Effector memory CD4-positive, alpha-beta T cell (primary cell): Measurements from ENCODE around the gene SYT8.

Experiments used
- DNase-seq, 3 donors: peaks; one replicate each; pipeline ENCODE4 v3.0.0-alpha.2; 2020
- H3K27ac ChIP-seq: 2 replicates; pipeline ENCODE4 v1.7.0; 2013; ENCODE audit warnings: mild to moderate bottlenecking, low read length, moderate library complexity; ENCODE audit not compliant: insufficient read depth, poor library complexity, severe bottlenecking
- H3K27me3 ChIP-seq: replicated peaks from 2 replicates; pipeline ENCODE4 v1.7.0; 2013; ENCODE audit warnings: mild to moderate bottlenecking, low read length; ENCODE audit not compliant: insufficient read depth, control insufficient read depth, poor library complexity, severe bottlenecking
- H3K36me3 ChIP-seq: 2 replicates; pipeline ENCODE4 v1.7.0; 2013; ENCODE audit warnings: mild to moderate bottlenecking, low read length, moderate library complexity; ENCODE audit not compliant: control insufficient read depth, insufficient read depth
- H3K4me1 ChIP-seq: 2 replicates; pipeline ENCODE4 v1.7.0; 2013; ENCODE audit warnings: low read length, mild to moderate bottlenecking; ENCODE audit not compliant: control insufficient read depth, insufficient read depth, poor library complexity, severe bottlenecking
- H3K4me3 ChIP-seq: 2 replicates; pipeline ENCODE4 v1.7.0; 2013; ENCODE audit warnings: low read length, low read depth, mild to moderate bottlenecking; ENCODE audit not compliant: insufficient read depth, poor library complexity, severe bottlenecking
- H3K9me3 ChIP-seq: 2 replicates; pipeline ENCODE4 v1.7.0; 2013; ENCODE audit warnings: mild to moderate bottlenecking, low read length, moderate library complexity; ENCODE audit not compliant: control insufficient read depth

The SYT8 gene

DNA sequence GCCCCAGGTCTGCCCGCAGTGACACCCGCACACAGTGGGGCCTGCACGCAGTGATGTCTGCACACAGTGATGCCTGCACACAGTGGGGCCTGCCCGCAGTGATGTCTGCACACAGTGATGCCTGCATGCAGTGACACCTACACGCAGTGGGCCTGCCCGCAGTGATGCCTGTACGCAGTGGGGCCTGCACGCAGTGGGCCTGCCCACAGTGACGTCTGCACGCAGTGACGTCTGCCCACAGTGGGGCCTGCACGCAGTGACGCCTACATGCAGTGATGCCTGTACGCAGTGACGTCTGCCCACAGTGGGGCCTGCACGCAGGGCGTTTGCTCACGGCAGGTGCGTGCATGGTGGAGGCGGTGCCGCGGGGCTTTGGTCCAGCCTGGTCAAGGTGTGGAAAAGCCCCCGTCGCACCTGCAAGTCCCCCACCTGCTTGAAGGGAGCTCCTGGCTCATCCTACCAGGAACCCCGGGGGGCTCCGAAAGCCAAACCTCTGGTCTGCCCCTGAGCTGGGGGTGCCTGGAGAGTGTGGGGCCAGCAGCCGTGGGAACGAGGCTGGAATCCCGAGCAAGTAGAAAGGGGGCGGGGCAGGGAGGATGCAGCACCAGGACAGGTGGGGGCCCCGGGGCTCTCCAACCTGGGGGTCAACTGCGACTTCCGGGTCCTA lies 8.9 kb upstream of the SYT8 start:
- Histone ChIP-seq H3K27ac (no peak overlapping the region), H3K4me3 (no peak overlapping the region), H3K36me3 (no peaks in the 10 kb centered on the region), H3K27me3 (no peaks in the 10 kb centered on the region), H3K4me1 (no peaks in the 10 kb centered on the region), H3K9me3 (no peaks in the 10 kb centered on the region)
- DNase-seq, result no peak

DNA sequence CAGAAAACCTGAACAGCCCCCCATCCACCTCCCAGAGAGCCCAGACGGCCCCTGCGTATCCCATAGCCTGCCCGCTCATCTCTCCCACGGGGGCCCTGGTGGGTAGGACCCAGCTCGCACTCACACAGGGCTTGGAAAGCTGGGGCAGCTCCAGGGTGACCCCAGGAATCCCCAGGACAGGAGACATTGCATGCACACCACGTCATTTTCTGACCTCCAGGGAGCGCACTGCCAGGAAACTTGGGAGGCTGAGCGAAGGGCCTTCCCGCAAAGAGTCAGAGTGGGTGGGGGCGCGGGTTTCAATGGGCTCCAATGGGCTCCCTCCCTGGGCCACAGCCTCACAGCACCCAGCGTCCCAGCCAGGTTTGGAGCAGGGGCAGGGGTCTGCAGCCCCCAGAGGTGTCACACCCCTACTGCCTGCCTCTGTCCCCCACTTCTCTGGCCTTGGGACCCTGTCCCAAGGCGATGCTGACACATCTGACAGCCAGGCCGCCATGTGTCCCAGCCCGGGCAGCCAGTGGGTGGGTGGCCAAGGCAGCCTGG lies 8.2 kb upstream of the SYT8 start:
- no peak overlapping the region for H3K27ac ChIP-seq
- no peak for DNase-seq
- H3K36me3 ChIP-seq, result no peaks in the 10 kb centered on the region
- H3K4me1 ChIP-seq, result no peaks in the 10 kb centered on the region
- H3K4me3 ChIP-seq, result no peak overlapping the region
- no peaks in the 10 kb centered on the region for H3K27me3 ChIP-seq
- no peaks in the 10 kb centered on the region for H3K9me3 ChIP-seq

DNA sequence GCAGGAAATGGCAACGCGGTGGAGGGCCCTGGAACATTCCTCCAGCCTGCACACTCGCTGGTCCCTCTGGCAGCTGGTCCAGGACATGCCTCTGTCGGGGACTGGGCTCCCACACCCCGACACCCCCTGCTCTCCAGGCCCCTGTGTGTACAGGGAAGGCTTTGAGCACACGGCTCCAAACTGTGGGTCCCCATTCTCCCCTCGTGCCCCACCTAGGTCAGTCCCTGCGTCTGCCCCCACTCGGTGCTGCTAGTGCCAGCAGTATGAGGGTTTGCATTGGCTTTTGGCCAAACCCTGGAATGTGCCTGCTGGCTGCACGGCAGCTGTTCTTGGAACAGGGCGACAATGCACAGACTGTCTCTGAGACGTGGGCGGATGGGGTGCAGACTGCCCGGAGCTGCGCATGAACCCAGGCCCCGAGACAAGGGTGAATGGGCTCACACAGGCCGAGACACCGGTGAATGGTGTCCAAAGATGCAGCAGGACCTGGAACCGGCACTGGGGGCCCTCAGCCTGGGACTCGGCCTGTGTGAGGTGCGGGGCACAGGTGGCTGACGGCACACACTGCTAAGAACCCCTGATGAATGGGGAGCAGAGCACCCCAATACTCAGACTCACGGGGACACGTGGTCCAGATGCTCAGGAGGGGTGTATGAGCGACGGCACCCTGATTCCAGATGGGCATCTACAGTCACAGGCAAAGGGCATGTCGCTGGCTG lies 7.5 kb upstream of the SYT8 start:
- Histone ChIP-seq H3K27ac (no peak overlapping the region), H3K9me3 (no peaks in the 10 kb centered on the region), H3K4me1 (no peaks in the 10 kb centered on the region), H3K36me3 (no peaks in the 10 kb centered on the region), H3K27me3 (peaks cover 4% of the 10 kb centered on the region), H3K4me3 (no peak overlapping the region)
- DNase-seq, result no peak

DNA sequence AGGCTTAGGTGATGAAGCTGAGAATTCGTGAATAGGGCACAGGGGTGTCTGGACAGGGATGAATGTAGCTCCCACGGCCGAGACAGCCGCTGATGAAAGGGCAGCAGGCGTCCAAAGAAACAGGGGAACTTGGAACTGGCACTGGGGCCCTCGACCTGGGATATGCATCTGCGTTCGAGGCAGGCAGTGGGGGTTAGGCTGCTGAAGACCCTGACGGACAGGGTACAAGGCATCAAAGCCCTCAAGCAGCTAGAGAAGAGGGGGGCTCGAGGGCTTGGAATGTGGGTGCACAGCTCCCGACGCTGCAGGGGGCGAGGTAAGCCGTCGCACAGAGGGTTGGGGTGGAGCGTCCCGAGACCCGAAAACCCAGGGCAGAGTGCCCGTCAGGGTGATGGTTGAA lies 6.9 kb upstream of the SYT8 start:
- H3K36me3 ChIP-seq, result no peaks in the 10 kb centered on the region
- H3K9me3 ChIP-seq, result no peaks in the 10 kb centered on the region
- no peak overlapping the region for H3K4me3 ChIP-seq
- peaks cover 4% of the 10 kb centered on the region for H3K27me3 ChIP-seq
- H3K4me1 ChIP-seq, result peaks cover 4% of the 10 kb centered on the region
- no peak overlapping the region for H3K27ac ChIP-seq
- DNase-seq, result no peak

DNA sequence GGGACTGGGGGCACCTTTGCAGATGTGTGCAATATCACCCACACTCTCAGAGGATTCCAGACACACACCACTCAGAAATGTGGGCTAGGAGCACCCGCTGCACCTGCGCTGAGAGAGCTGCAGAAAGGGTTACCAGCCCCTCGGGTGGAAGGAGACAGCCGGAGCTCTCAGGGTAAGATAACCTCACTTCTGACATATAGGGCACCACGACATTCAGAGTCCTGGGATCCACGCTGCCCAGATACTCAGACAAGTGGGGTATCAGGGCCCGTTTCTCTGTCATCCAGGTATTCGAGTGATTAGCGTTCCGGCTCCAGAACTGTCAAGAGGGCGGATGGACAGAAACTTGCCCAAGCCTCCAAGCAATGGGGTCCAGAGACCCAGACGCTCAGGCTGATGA lies 6.2 kb upstream of the SYT8 start:
- no peak for DNase-seq
- H3K4me1 ChIP-seq, result peaks cover 4% of the 10 kb centered on the region
- H3K4me3 ChIP-seq, result no peak overlapping the region
- H3K27ac ChIP-seq, result no peak overlapping the region
- H3K27me3 ChIP-seq, result peaks cover 4% of the 10 kb centered on the region
- H3K36me3 ChIP-seq, result no peaks in the 10 kb centered on the region
- no peaks in the 10 kb centered on the region for H3K9me3 ChIP-seq

DNA sequence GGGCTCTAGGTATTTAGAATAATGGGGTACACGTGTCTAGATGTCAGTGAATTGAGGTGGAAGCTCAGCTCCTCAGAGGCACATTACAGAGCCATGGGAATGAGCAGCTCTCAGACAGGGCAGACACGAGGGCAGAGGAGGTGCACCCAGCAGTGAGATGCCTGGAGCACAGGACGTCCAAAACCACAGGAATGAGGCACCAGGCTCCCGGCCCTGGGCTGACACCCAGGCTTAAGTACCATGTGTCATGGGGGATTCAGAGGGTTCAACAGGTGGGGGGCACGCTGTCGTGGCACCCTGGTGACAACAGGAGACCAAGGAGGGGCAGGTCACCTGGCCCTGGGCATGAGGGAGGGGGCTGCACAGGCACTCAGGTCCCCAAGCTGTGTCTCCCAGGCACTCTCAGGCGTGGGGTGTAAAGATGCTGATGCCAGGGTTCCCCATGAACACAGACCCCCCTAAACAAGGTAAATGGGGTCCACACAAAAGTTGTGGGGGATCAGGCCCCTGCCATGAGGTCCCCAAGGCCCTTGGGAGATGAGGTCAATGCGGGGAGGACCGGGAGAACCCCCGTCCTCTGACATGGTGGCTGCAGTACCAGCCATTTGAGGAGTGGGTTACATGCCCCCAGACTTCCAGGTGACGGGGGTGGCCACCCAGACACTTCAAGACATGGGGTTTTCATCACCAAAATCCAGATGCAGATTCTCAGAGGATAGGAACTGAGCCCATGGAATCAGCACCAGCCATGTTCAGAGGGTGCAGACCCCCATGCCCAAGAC lies 5.6 kb upstream of the SYT8 start:
- H3K36me3 ChIP-seq, result no peaks in the 10 kb centered on the region
- no peaks in the 10 kb centered on the region for H3K9me3 ChIP-seq
- H3K4me3 ChIP-seq, result no peak overlapping the region
- H3K4me1 ChIP-seq, result peaks cover 4% of the 10 kb centered on the region
- DNase-seq, result no peak
- H3K27ac ChIP-seq, result no peak overlapping the region
- peaks cover 4% of the 10 kb centered on the region for H3K27me3 ChIP-seq

DNA sequence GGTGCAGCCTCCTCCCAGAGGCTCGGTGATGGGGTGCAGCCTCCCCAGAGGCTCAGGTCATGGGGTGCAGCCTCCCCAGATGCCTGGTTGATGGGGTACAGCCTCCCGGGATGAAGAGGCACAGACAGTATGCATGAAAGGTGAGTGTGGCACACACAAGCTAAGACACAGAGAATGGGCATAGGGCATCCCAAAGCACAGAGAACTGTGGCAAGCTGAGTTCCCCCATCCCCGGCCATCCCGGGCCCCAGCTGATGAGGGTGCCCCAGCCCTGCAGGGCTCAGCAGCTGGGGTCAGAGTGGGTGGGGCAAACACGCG lies 4.8 kb upstream of the SYT8 start:
- Histone ChIP-seq H3K36me3 (no peaks in the 10 kb centered on the region), H3K4me3 (no peak overlapping the region), H3K27me3 (peaks cover 4% of the 10 kb centered on the region), H3K27ac (no peak overlapping the region), H3K9me3 (no peaks in the 10 kb centered on the region), H3K4me1 (peaks cover 4% of the 10 kb centered on the region)
- DNase-seq, result no peak

DNA sequence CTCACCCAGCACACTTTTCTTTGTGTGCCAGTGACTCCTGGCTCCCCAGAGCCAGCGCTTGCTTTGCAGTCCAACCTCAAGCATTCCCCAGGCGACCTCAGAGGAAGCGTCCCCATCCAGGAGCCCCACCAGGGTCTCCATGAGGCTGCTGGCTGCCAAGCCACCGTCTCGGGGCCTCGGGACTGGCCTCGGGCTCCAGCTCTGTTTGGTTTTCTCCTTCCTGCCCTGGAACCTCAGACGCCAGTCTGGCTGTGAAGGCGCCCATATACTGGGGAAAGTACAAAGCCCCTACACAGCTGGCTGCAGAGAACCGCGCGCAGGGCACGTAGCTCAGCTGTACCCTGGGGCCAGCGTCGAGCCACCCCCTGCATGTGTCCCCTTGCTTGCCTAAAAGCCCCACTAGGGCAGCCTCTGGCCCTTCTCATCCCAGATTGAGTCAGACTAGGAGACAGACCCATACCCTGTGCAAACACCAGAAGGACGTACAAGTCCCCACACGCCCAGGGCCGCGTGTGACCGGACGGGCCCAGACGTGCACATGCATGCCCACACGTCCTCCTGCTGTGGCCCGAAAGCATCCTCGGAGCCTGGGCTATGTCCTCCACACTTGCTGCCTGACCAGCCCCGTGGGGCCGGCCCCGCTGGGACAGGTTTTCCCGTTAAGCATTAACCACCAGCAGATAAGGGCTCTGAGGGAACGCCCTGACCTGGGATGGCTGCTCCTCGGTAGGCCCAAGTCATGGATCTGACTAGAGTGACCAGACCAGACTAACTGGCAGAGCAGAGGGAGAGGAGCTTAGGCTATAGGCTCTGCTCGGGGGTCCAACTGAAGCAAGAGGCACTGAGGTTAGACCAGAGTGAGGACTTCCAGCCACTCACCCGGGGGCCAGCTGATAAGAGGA lies 4.2 kb upstream of the SYT8 start:
- Histone ChIP-seq H3K27ac (no peak overlapping the region), H3K4me1 (peaks cover 4% of the 10 kb centered on the region)

DNA sequence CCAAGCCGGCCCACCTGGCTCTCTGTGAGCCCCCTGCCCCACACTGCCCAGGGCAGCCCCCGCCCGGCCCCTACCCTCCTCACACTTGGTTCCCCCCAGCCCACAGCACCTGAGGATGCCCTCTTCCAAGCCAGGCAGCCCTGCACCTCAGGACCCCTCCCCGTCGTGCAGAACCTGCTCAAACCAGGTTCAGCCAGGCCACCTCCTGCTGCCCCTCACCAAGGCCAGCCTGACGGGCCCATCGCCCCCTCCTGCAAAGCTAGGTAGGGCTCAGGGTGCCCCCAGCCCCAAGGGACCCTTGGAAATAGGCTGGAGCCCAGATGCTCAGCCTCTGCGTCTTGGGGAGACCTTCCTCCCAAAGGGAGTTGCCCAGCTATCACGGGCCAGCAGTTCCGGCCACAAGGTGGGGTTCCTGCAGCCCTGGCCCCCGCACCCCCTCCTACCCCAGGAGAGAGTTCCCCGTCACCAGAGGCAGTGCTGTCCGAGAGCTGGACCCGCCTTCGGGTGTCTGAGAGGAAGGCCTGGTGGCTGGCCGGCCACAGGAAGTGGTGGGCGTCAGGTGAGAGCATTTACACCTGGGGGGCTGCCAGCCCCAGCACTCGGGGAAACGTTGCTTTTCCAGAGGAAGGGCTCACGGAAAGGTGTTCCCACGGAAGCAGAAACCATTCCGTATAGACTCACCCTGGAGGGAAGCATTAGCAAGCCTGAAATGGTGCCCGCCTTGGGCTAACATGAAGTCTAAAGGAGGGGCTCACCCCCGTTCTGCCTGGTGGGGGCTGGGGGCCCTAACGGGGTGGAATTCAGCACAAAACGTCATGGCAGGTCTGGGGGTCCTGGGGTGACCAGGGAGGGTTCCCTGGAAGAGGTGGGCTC lies 3.2 kb upstream of the SYT8 start:
- Histone ChIP-seq H3K27me3 (peaks cover 4% of the 10 kb centered on the region), H3K27ac (no peak overlapping the region), H3K4me1 (peaks cover 4% of the 10 kb centered on the region), H3K36me3 (no peaks in the 10 kb centered on the region), H3K4me3 (no peak overlapping the region), H3K9me3 (no peaks in the 10 kb centered on the region)
- no peak for DNase-seq

More for the DNA sequence above, 4.2 kb upstream of the SYT8 start:
- Histone ChIP-seq H3K4me3 (no peak overlapping the region), H3K27me3 (peaks cover 4% of the 10 kb centered on the region), H3K36me3 (no peaks in the 10 kb centered on the region), H3K9me3 (no peaks in the 10 kb centered on the region)
- DNase-seq, result no peak
